ENCODE data around the gene SPTLC2. TPM values are rescaled to one million over a fixed set of nuclear protein-coding genes. Genes with fewer than 3 reads are reported as not detected.
"Not testable (repeated sequence)": the region's sequence is repeated elsewhere in the genome, so short reads cannot be mapped to it uniquely, and the experiment has no call there.

SPTLC2 gene
- total RNA-seq, 1 experiment from 2014 or later = 68.4 TPM

GRCh38 chr14:77638771-77639171, 22.3 kb upstream of the SPTLC2 start:
- ChIA-PET POLR2A (ENCODE audit: unreplicated experiment) (interaction anchor here (0.6 kb wide), 1 partner anchor 12 kb away, joined by 10 read pairs; no protein-coding TSS in a partner anchor), CTCF (interaction anchor here (0.6 kb wide), 1 partner anchor 491 kb away, joined by 4 read pairs; no protein-coding TSS in a partner anchor)
- TF ChIP-seq EZH2 (IDR thresholded peaks at IDR 0.05; ENCODE audit: low read depth) (no peak), CTCF (conservative IDR thresholded peaks at IDR 0.05) (no peak)
- Histone ChIP-seq H3K27ac (peak overlapping the region; percentile 79), H3K4me1 (replicated peaks; ENCODE audit: insufficient read depth) (peaks cover 38% of the 10 kb centered on the region), H4K20me1 (ENCODE audit: insufficient read depth) (no peaks in the 10 kb centered on the region), H3F3A (ENCODE audit: insufficient read depth, low read depth) (peaks cover 33% of the 10 kb centered on the region), H3K27me3 (ENCODE audit: insufficient read depth, low read depth) (no peaks in the 10 kb centered on the region), H3K79me2 (ENCODE audit: low read depth) (no peaks in the 10 kb centered on the region), H3K4me2 (peak overlapping the region; percentile 30), H3K36me3 (ENCODE audit: low read depth) (no peaks in the 10 kb centered on the region), H2AFZ (no peak overlapping the region), H3K9me3 (ENCODE audit: insufficient read depth, low read depth) (peaks cover 22% of the 10 kb centered on the region), H3K4me3 (no peak overlapping the region), H3K9me2 (ENCODE audit: insufficient read depth) (no peaks in the 10 kb centered on the region)
- intact Hi-C loops (cut with micrococcal nuclease; ENCODE audit: unreplicated experiment) = no loop called here
- DNase-seq = peak in 1 of 2 experiments; percentile 95
- no TSS peak for BruUV-seq (replicated peaks)

- intact Hi-C loops (cut with micrococcal nuclease; ENCODE audit: unreplicated experiment); H4K20me1 ChIP-seq (ENCODE audit: insufficient read depth); H3K79me2 ChIP-seq (ENCODE audit: low read depth); H3K27me3 ChIP-seq (ENCODE audit: insufficient read depth, low read depth); H2AFZ ChIP-seq; H3K4me3 ChIP-seq; H3K27ac ChIP-seq; H3K36me3 ChIP-seq (ENCODE audit: low read depth); BruUV-seq (replicated peaks); H3K4me2 ChIP-seq; POLR2A ChIA-PET (ENCODE audit: unreplicated experiment); CTCF ChIA-PET; H3K9me2 ChIP-seq (ENCODE audit: insufficient read depth): not testable (repeated sequence)
- DNase-seq = peak in 1 of 2 experiments; percentile 25
- Histone ChIP-seq H3K9me3 (ENCODE audit: insufficient read depth, low read depth) (peaks cover 39% of the 10 kb centered on the region), H3F3A (ENCODE audit: insufficient read depth, low read depth) (peaks cover 33% of the 10 kb centered on the region), H3K4me1 (replicated peaks; ENCODE audit: insufficient read depth) (peaks cover 27% of the 10 kb centered on the region)
These were observed 19.4 kb upstream of the SPTLC2 start for GRCh38 chr14:77635869-77636268.

GRCh38 chr14:77635466-77635865, 19.0 kb upstream of the SPTLC2 start:
- Histone ChIP-seq H3K9me3 (ENCODE audit: insufficient read depth, low read depth) (peaks cover 39% of the 10 kb centered on the region), H3K4me1 (replicated peaks; ENCODE audit: insufficient read depth) (peaks cover 26% of the 10 kb centered on the region), H3F3A (ENCODE audit: insufficient read depth, low read depth) (peaks cover 33% of the 10 kb centered on the region)
- H2AFZ ChIP-seq; H3K36me3 ChIP-seq (ENCODE audit: low read depth); POLR2A ChIA-PET (ENCODE audit: unreplicated experiment); BruUV-seq (replicated peaks); H3K27ac ChIP-seq; H4K20me1 ChIP-seq (ENCODE audit: insufficient read depth); H3K4me2 ChIP-seq; H3K79me2 ChIP-seq (ENCODE audit: low read depth); intact Hi-C loops (cut with micrococcal nuclease; ENCODE audit: unreplicated experiment); H3K9me2 ChIP-seq (ENCODE audit: insufficient read depth); CTCF ChIA-PET; H3K4me3 ChIP-seq; H3K27me3 ChIP-seq (ENCODE audit: insufficient read depth, low read depth): not testable (repeated sequence)
- peak in 1 of 2 experiments; percentile 34 for DNase-seq

- Histone ChIP-seq H2AFZ (no peak overlapping the region), H3K9me3 (ENCODE audit: insufficient read depth, low read depth) (peaks cover 34% of the 10 kb centered on the region), H3K4me3 (no peak overlapping the region), H3K79me2 (ENCODE audit: low read depth) (no peaks in the 10 kb centered on the region), H3F3A (ENCODE audit: insufficient read depth, low read depth) (no peaks in the 10 kb centered on the region), H3K36me3 (ENCODE audit: low read depth) (no peaks in the 10 kb centered on the region), H3K9me2 (ENCODE audit: insufficient read depth) (no peaks in the 10 kb centered on the region), H3K4me1 (replicated peaks; ENCODE audit: insufficient read depth) (no peaks in the 10 kb centered on the region), H3K27ac (no peak overlapping the region), H3K27me3 (ENCODE audit: insufficient read depth, low read depth) (no peaks in the 10 kb centered on the region), H3K4me2 (no peak overlapping the region), H4K20me1 (ENCODE audit: insufficient read depth) (no peaks in the 10 kb centered on the region)
- TF ChIP-seq CTCF (conservative IDR thresholded peaks at IDR 0.05) = no peak
- TF ChIP-seq EZH2 (IDR thresholded peaks at IDR 0.05; ENCODE audit: low read depth) = no peak
- intact Hi-C loops (cut with micrococcal nuclease; ENCODE audit: unreplicated experiment) = no loop called here
- POLR2A ChIA-PET (ENCODE audit: unreplicated experiment) = no interaction called here
- BruUV-seq (replicated peaks) = no TSS peak
- no peak for DNase-seq
- CTCF ChIA-PET = no interaction called here
These were observed 13.7 kb upstream of the SPTLC2 start for GRCh38 chr14:77630111-77630510.

All from PC-9 (cell line).